GM21717 (cell line): Measurements from ENCODE around the gene ANKRD39.
"Not testable (repeated sequence)": the region's sequence is repeated elsewhere in the genome, so short reads cannot be mapped to it uniquely, and the experiment has no call there.

Experiments
- ATAC-seq: cut with Tn5 transposase; IDR thresholded peaks from one replicate; pipeline ENCODE4 v1.9.1; 2021; ENCODE audit warnings: mild to moderate bottlenecking, moderate library complexity; ENCODE audit not compliant: unreplicated experiment

ANKRD39 gene

GRCh38 chr2:96857667-96858372 lies at the start of gene ANKRD39:
Gene ANKRD39 (minus strand): TSS chr2:96858016. CDS start chr2:96857987, 29 bp downstream.
- peak; percentile 92 for ATAC-seq

GRCh38 chr2:96906729-96907114 lies 48.9 kb upstream of the ANKRD39 start:
- ATAC-seq: no peak

DNA sequence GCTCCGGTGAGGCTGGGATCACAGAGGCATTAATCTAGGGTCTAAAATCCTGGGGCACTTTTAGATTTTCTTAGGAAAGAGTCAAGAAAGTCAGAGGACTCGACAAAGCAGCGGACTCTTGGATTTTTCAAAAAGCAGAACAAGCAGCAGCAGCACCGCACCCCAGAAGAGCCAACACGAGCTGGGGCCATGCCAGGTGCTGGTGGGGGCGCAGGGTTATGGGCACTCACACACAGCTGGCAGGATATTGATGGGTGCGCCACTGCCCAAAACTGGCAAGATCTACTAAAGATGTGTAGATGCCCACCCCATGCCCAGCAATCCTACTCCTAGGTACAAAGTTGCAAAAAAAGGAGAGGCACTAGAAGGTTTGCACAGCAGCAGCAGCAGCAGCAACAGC lies 46.0 kb upstream of the ANKRD39 start:
- ATAC-seq: no peak

- ATAC-seq: no peak
These were observed 45.5 kb upstream of the ANKRD39 start for GRCh38 chr2:96903318-96903717.

DNA sequence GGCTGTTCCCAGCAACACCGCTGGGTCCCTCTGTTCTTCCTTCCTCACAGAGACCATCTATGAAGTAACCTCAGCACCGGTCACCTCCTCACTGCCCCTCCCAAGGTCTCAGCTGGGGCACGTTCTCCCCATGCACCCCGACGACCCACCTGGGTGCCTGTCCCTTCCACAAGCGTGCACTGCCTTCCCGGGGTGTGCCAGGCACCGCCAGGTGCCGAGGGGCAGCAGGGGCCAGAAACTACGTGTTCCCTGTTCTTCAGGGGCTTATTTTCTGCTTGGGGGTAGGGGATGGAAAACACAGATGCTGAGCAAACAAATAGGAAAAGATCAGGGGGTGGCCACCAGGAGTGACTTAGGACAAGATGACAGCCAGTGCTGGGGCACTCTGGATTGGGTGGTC lies 42.4 kb upstream of the ANKRD39 start:
- no peak for ATAC-seq

- ATAC-seq: no peak
These were observed 41.6 kb upstream of the ANKRD39 start for GRCh38 chr2:96899413-96899741.

DNA sequence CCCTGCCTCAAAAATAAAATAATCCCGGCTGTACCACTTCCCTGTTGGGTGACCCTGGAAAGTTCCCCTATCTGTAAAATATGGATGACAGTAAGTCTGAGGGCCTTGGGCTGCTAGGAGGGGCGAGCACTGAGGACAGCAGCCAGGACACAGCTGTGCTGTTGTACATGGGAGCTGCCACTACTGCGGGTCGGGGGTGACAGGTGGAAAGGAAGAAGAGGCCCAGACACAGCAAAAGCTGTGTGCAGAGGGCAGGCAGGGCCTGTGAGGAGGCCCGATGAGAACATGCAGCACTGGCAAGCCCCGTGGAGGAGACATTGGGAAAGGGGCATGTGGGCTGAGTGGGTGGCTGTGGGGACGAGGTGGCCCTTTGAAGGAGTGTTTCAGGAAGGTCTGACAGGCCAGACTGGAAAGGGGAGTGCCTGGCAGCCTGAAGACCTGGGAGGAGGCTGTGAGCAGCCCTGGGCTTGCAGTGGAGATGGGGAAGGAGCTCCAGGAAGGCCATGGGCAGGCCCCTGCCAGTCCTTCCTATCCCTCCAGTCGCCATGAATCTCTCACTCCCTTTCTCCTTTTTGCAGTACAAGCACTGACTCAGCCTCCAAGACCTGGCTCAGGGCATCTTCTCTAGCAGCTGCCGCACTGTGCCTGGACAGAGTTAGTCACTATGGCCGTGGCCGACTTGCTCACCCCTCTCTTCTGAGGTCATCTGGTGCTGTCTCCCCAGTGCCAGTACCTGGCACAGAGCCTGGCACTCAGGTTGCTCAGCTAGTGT lies 41.0 kb upstream of the ANKRD39 start:
- no peak for ATAC-seq

DNA sequence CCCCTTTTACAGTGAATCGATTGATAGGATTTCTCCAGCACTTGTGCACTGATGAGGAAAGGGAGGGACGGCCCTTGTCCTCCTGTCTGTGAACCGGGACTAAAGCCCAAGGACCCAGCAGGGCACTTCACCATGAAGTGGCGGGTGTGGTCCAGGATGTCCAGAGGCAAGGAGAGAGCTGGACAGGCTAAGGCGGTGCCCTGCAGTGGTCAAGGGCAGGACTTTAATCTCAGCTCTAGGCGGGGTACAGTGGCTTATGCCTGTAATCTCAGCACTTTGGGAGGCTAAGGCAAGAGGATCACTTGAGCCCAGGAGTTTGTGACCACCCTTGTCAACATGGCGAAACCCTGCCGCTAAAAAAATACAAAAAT lies 40.3 kb upstream of the ANKRD39 start:
- ATAC-seq: no peak

GRCh38 chr2:96897491-96898134 lies 39.8 kb upstream of the ANKRD39 start:
- no peak for ATAC-seq

- ATAC-seq: no peak
These were observed 38.2 kb upstream of the ANKRD39 start for GRCh38 chr2:96895746-96896651.

- no peak for ATAC-seq
These were observed 37.4 kb upstream of the ANKRD39 start for GRCh38 chr2:96895032-96895745.

DNA sequence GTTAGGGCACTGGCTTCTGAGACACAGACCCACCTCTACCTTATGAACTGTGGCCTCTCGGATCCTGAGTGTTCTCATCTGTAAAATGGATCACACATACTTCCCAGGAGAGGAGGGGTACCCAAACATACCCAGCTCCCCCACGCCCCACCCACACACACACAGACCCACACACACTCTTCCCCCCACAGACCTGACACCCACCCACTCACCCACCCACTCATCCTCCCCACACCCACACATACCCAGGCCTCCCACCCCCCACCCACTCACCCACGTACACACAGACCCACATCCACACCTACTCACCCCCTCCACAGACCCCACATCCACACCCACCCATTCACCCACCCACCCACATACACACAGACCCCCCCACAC lies 36.3 kb upstream of the ANKRD39 start:
- ATAC-seq: no peak

- ATAC-seq: no peak
These were observed 35.7 kb upstream of the ANKRD39 start for GRCh38 chr2:96893289-96894150.

- ATAC-seq: no peak
These were observed 33.9 kb upstream of the ANKRD39 start for GRCh38 chr2:96891591-96892333.

DNA sequence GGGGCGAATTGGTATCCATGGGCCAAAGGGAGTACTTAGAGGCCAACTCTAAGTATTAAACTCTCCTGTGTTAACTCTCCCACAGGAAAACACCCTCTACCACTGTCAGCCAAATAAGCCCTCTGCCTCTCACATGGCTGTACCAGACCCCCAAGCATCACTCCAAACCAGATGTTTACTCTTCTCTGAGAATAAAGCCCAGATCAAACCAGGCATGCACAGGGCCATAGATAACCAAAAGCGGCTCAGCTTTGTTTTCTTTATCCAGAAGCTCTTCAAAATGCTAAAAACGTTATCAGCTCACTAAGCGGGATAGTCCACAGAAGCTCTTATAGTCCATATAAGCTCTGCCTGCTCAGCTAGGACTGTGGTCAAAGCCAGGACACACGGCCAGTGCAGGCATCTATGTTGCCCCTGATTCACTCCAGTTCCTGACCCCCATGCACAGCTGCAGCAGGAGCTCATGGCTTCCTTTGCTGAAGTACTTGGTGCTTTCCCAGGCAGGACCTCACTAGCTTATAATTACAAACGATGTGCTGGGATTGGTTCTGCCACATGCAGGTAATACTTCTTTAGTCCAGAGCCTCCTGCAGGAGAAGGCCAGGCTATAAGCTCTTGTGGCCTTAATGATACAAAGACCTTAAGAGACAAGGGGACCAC lies 33.0 kb upstream of the ANKRD39 start:
- ATAC-seq: no peak

- no peak for ATAC-seq
These were observed 32.4 kb upstream of the ANKRD39 start for GRCh38 chr2:96890252-96890651.

DNA sequence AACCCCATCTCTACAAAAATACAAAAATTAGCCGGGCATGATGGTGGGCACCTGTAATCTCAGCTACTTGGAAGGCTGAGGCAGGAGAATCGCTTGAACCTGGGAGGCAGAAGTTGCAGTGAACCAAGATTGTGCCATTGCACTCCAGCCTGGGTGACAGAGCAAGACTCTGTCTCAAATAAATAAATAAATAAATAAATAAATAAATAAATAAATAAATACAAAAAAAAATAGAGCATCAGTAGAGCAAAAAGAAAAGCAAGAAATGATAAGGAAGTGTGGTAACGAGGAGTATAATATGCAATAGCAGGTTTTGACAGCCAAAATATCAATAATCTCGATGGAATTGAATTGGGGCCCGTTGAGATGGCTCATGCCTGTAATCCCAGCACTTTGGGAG lies 31.7 kb upstream of the ANKRD39 start:
- not testable (repeated sequence) for ATAC-seq
